ENCODE measurements around the gene KLF1.
"Not testable (repeated sequence)": the region's sequence is repeated elsewhere in the genome, so short reads cannot be mapped to it uniquely, and the experiment has no call there.

The KLF1 gene

DNA sequence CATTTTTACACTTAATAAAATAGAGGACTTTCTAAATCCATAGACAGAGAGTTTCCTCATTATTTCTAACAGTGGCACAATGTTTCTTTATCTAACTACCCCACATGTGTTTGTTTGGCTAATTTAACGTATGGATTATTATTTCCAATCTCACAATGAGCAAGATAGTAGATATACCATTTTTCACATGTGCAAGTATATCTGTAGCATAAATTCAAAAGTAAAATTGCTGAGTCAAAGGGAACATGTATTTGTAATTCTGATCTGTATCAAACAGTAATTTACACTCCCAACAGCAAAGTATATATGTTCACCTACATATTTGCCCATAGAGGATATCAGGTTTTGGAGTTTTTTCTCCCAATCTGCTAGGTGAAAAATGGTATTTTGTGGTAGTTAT lies 30.3 kb downstream of the KLF1 start:
- no peak overlapping the region for H3K27ac ChIP-seq
- DNase-seq (ENCODE audit: low spot score) = no peak
- TF ChIP-seq, protein P1, sequence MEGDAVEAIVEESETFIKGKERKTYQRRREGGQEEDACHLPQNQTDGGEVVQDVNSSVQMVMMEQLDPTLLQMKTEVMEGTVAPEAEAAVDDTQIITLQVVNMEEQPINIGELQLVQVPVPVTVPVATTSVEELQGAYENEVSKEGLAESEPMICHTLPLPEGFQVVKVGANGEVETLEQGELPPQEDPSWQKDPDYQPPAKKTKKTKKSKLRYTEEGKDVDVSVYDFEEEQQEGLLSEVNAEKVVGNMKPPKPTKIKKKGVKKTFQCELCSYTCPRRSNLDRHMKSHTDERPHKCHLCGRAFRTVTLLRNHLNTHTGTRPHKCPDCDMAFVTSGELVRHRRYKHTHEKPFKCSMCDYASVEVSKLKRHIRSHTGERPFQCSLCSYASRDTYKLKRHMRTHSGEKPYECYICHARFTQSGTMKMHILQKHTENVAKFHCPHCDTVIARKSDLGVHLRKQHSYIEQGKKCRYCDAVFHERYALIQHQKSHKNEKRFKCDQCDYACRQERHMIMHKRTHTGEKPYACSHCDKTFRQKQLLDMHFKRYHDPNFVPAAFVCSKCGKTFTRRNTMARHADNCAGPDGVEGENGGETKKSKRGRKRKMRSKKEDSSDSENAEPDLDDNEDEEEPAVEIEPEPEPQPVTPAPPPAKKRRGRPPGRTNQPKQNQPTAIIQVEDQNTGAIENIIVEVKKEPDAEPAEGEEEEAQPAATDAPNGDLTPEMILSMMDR (conservative IDR thresholded peaks at IDR 0.05; ENCODE audit: low read depth) = no peak
- CTCF ChIA-PET = no interaction called here
- POLR2A ChIA-PET (ENCODE audit: low non-redundant PET) = no interaction called here

DNA sequence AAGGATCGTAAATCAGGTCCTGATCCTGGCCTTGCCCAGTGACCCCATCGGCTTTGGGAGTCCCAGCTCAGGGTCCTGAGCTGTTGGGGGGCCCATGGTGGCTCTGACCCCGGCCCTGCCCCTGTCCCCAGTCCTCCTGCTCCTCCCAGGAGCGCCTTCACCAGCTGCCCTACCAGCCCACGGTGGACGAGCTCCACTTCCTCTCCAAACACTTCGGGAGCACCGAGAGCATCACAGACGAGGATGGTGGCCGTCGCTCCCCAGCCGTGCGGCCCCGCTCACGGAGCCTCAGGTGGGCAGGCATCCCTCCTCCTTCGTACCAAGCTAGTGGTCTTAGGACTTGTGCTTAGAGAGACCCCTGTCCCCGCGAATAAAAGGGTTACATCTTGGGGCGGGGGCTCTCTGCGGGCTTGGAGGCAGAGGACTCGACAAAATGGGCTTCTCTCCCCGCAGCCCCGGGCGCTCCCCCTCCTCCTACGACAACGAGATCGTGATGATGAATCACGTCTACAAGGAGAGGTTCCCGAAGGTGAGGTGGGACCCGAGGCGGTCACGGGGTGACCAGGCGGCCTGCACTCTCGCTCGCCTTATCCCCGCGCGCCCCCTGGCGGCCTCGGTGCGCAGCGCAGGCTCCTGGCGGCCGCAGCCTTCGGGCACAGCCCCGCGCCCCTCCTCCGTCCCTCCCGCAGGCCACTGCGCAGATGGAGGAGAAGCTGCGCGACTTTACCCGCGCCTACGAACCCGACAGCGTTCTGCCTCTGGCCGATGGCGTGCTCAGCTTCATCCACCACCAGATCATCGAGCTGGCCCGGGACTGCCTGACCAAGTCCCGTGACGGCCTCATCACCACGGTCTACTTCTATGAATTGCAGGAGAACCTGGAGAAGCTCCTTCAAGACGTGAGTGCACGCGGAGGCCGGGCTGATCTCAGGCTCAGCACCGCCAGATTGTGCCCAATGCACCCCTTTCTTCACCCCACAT lies 39.6 kb downstream of the KLF1 start:
- ChIA-PET POLR2A (ENCODE audit: low non-redundant PET) (interaction anchor here (0.7 kb wide), 1 partner anchor 11 kb away, joined by 3 read pairs; no protein-coding TSS in a partner anchor), CTCF (interaction anchor here (0.6 to 2.9 kb wide), 37 partner anchors 10 to 273 kb away, joined by 3 to 25 read pairs (median 4); partner anchors contain the start of genes BEST2, GCDH, RNASEH2A and SYCE2)
- H3K27ac ChIP-seq = no peak overlapping the region; the same call in 1 of the 2 replicates
- DNase-seq (ENCODE audit: low spot score) = peak; percentile 85
- TF ChIP-seq, protein P1 (conservative IDR thresholded peaks at IDR 0.05; ENCODE audit: low read depth) = peak; percentile 98

DNA sequence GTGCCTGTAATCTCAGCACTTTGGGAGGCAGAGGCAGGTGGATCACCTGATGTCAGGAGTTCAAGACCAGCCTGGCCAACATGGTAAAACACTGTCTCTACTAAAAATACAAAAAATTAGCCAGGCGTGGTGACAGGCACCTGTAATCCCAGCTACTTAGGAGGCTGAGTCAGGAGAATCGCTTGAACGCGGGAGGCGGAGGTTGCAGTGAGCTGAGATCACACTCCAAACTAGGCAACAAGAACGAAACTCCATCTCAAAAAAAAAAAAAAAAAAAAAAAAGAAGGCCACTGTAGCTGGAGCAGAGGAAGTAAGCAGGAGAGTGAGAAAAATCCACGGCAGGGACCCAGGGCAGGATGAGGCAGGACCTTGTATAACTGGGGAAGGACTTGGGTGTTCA lies 40.4 kb downstream of the KLF1 start:
- POLR2A ChIA-PET (ENCODE audit: low non-redundant PET); DNase-seq (ENCODE audit: low spot score); H3K27ac ChIP-seq: not testable (repeated sequence)
- CTCF ChIA-PET = interaction anchor here (0.6 to 2.9 kb wide), 11 partner anchors 11 to 130 kb away, joined by 3 to 25 read pairs (median 5); no protein-coding TSS in a partner anchor

DNA sequence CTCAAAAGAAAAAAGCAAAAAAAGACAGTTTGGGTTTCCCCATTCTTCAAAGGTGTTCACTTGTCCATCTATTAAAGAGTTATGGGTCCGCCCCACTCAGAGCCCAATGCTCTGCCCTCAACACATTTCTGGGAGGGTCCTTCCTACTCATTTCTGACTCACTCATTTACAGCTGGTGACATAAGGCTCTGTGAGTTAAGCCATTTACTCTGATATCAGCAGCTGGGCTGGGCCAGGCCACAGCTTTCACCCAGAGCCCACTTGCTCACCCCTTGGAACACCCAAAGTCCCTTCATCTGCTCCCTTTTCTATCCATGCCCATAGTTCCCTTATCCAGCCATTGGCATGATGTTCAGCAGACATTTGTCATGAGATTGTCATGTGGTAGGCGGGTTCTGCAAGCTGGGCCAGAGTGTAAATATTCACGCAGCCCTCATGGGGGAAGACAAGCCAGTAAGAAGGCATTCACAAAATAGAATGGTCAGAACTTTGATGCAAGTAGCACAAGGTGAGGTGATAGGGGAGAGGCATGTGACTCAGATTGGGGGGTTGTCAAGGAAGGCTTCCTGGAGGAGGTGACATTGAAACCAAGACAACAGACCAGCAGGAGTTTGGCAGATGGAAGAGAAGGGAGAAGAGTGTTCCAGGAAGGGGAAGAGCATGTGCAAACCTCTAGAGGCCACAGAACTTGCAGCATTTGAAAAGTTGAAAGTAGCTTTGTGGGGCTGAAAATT lies 42.8 kb downstream of the KLF1 start:
- CTCF ChIA-PET = interaction anchor here (0.6 to 1.0 kb wide), 3 partner anchors 86 to 1762 kb away, joined by 3 to 4 read pairs (median 3); no protein-coding TSS in a partner anchor

DNA sequence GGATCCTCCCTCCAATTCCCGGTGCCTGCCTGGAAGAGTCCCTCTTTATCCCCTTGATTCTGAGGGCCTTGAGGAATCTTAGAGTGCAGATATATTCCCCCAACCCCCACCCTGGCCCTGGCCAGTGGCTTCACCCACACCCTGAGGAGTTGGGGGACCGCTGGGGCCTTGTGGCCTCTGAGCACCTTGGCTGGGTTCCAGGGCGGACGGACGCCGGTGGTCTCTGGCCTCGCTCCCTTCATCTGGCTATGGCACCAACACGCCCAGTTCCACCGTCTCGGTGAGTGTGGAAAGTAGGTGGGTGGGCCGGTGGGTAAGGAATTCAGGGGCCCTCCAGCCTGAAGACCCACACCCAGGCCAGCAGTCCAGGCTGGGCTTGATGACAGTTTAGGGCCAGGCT lies 43.7 kb downstream of the KLF1 start:
- TF ChIP-seq, protein P1 (conservative IDR thresholded peaks at IDR 0.05; ENCODE audit: low read depth) = no peak
- ChIA-PET POLR2A (ENCODE audit: low non-redundant PET) (no interaction called here), CTCF (no interaction called here)
- DNase-seq (ENCODE audit: low spot score) = no peak
- H3K27ac ChIP-seq = no peak overlapping the region

More for the DNA sequence above, 42.8 kb downstream of the KLF1 start:
- no peak for DNase-seq (ENCODE audit: low spot score)
- POLR2A ChIA-PET (ENCODE audit: low non-redundant PET) = no interaction called here
- no peak overlapping the region for H3K27ac ChIP-seq
- TF ChIP-seq, protein P1 (conservative IDR thresholded peaks at IDR 0.05; ENCODE audit: low read depth) = no peak

DNA sequence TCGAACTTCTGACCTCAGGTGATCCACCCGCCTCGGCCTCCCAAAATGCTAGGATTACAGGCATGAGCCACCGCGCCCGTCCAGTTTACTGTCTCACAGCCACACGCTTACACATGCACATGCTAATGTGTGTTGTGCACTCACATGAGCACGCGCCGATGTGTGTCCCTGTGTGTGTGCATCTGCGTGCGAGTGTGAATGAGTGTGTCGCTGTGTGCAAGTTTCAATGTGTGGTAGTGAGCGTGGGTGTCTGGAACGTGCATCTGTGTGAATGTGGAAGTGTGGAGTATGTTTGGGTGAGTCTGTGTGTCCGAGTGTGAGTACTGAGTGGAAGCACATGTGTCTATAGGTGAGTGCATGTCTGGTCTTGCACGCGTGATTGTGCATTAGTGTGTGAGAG lies 44.5 kb downstream of the KLF1 start:
- no peak overlapping the region for H3K27ac ChIP-seq
- DNase-seq (ENCODE audit: low spot score) = no peak
- ChIA-PET CTCF (no interaction called here), POLR2A (ENCODE audit: low non-redundant PET) (no interaction called here)
- TF ChIP-seq, protein P1 (conservative IDR thresholded peaks at IDR 0.05; ENCODE audit: low read depth) = no peak
